GM19468 (cell line): ENCODE data around the gene ELMO1.

Experiments
- ATAC-seq: cut with Tn5 transposase; IDR thresholded peaks from one replicate; pipeline ENCODE4 v1.9.1; 2021; ENCODE audit warnings: mild to moderate bottlenecking, moderate library complexity, moderate number of reproducible peaks; ENCODE audit not compliant: unreplicated experiment; ENCODE audit errors: extremely low read depth

Gene ELMO1

DNA sequence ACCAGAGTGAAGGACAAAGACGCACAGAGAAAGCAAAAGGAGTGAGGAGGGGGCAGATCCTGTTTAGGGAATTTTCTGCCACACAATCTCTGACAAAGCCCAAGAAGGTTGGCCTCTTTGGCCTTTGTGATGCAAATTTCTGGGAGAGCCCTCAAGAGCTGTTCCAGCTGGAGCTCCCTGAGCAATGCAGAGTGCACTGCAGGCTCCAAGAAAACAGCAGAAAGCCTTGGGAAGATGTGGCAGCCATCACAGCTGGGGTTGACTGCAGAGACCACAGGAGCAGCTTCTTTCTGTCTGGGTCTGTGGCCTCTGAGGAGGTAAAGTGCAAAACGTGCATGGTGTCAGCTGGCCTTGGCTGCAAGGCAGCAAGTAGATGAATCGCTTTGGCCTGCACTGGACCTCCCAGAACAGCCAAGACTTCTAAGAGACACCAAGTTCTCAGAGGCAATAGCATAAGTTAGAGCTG lies 200.2 kb downstream of the ELMO1 start:
- no peak for ATAC-seq

DNA sequence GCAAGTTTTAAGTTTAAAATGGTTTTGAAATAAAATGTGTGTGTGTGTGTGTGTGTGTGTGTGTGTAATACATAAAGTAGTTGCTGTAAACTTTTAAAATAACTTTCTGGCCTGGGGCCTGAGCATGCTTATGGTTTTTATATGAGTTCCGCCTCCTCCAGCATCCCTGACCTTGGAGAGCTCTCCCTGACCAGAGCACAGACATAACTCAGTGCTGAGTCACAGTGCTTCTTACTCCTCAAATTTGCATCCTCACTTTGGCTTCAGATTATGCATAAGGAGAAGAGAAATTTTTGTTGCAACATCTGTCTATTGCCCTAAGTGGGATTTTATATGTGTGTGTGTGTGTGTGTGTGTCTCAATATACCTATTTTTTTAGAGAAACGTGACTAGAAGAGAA lies 200.8 kb downstream of the ELMO1 start:
- no peak for ATAC-seq

DNA sequence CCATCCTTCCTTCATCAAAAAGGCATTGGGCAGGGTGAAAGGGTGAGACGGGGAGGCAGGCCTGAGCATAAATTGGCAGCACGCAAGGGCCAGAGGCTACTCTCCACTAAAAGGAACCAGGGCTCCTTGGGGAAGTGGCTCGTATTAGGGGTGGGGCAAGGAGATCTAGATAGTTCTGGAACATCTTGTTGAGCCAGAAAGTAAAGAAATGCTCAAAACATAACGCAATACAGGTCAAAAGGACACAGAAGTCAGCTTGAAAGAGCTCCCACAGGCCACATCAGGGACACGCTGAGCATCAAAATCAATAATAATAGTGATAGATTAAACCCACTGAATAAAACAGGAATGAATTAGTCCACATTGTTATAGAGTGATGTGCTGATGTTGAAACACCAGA lies 203.1 kb downstream of the ELMO1 start:
- ATAC-seq: no peak

DNA sequence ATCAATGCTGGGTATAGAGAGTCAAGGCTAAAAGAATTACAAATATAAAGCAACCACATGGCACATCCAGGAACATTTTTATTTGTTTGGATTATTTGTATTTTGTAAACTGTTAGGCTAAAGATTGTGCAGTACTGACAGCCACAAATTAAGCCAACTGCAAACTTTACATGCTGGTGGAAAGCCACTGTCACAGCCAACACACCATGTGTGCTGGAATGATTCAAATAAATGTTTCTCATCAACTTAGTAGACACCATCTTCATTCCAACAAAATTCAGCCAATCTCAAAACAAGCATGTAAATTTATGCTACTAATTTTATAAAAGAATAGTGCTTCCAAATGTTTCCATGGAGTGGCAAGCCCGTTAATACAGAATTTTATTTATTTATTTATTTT lies 211.8 kb downstream of the ELMO1 start:
- no peak for ATAC-seq

DNA sequence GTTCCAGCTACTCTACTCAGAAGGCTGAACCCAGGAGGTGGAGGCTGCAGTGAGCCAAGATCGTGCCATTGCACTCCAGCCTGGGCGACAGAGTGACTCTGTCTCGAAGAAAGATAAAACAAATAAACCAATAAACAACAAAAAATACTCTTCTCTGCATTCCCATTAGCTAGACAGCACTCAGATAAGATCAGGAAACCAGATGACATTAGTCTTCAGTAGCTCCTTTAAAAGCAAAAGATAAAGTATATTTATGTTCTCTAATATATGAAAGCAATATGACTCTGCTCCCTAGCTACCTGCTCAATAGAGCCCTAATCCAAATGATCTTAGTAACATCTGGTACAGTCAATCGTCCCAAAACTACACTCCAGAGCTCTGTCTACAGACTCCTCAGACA lies 212.9 kb downstream of the ELMO1 start:
- ATAC-seq: no peak

DNA sequence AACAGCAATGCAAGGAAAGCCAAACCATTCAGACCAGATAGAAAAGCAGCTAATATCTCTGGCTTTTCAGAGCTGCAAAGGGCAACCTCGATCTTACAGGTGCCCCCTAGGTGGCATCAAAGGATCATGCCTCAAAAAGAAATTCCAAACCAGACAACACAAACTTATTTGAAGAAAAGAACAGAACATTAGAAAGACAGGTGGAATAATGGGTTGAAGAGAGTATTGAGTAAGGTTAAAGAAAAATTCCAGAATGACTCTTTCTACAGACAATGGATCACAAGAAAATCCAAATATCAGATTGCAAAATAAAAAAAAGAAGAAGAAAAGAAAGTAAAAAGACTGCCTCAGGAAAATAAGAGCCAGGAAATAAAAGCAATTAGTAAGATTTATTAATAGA lies 213.7 kb downstream of the ELMO1 start:
- no peak for ATAC-seq

DNA sequence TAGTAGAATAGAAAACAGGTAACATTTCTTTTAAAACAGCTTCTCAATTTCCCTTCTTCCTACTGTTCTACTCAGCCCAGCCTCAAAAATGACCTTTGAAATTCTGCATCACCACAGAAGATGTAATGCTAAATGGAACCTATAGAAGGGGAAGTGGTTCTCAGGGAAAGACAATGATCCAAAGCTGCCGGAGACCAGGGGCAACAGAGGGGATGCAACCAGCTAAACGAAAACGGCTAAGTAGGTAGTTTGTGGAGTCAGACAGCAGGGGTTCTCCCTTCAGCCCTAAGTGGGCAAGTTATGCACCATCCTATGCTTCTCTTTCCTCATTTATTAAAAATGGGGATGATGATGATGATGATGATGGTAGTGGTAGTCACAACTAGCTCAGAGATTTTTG lies 214.3 kb downstream of the ELMO1 start:
- no peak for ATAC-seq

DNA sequence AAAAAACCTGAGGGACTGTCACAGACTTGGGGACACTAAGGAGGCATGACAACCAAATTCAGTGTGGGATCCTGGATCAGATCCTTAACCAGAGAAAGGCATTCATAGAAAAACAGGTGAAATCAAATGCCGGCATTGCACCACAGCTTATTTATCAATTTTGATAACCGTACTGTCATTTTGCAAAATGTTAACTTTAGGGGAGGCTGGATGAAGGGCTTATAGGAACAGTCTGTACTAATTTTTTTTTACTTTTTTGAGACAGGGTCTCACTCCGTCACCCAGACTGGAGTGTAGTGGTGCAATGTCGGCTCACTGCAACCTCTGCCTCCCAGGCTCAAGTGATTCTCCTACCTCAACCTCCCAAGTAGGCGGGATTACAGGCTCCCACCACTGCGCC lies 217.1 kb downstream of the ELMO1 start:
- ATAC-seq: no peak

DNA sequence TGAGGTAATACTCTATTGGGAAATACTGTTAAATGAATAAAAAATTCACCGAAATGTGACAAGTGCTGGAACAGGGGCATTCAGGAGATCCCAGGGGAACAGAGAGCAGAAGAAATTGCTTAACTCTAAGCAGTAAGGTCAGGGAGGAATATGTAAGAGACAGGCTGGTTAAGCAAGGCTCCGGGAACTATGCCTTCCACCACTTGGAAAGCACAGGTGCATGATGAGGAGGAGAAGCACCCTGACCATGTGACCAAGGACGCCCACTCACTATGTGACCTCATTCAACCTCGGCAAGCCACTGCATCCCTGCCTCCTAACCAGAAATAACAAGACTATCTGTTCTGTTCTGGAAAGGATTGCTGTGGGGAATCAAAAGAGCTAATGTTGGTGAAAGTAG lies 218.4 kb downstream of the ELMO1 start:
- ATAC-seq: no peak

DNA sequence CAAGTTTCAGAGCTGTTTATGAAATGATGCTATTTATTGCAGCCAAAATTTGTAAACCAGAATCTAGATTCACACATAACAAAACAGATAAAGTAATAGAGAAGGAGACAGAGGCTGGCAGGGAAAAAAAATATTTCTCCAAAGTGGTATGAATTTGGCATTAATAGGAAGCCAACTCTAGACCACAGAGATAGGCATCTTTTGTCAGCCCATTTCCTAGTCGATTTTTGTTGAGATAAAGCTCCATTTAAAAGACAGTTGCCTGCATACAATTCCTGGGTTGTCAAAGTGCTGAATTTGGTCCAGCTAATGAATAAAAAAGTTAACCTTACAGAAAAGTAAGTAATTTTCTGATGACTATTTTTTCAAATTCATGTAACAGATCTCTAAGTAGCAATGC lies 219.3 kb downstream of the ELMO1 start:
- ATAC-seq: no peak

DNA sequence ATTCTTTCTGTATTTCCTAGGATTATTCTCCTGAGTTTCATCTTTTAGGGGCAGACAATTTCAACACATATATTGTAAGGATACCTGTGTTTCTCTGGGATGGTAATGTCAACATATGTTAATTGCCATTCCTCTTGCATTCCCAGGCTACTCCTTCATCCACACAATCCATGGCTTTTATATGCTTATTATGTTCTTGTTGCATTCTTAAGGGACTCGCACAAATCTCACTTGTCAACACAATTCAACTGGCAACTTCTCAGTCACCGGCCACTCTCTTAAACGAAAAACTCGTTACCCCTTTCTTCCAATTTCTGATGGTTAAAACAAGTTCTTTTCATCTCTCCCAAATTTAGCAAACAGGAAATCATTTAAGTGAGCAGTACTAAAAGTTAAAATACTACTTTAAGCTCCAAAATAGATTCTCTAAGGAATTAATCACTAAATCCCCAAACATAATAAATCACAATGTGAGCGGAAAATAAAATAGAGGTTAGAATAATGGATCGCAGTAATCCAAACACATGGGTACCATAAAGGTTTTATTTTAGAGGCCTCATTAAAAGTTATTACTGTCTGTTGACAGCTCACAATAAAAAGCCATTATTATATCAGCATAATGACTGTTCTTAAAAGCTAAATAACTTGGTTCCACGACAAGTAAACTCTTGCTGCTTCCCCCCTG lies 223.2 kb downstream of the ELMO1 start:
- no peak for ATAC-seq

DNA sequence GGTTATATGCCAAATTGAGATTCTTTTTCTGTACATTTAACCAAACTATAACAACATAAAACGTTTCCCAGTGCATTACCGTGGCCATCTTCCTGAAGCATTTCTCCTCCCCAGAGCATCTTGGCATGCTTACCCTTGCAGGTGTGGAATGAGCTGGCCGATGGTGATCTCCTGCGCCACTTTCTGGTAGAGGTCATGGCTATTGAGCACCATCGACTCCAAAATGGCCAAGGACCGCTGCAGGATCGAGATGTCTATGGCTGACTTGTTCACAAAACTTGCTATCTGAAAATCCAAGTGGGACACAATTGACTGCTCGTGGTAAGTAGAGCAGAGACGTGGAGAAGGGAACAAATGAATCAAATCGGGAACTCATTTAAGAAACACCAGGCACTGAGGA lies 223.9 kb downstream of the ELMO1 start:
- no peak for ATAC-seq

DNA sequence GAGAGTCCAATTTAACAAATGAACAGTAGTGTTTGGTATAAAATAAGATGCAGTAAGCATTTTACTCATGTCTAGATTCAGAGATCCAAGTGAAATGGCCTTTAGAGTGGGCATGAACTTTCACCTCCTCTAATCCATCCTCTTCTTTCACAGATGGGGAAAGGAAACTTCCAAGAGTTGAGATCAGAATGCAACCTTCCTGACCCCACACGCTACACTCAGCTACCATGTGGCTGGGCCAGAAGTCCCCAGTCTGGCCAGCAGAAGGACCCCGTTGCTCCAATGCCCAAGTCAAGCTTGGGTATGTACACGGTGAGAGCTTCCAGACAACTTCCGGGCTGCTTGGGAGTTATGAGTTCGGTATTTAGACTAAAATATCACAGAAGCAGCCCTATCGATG lies 228.0 kb downstream of the ELMO1 start:
- no peak for ATAC-seq

DNA sequence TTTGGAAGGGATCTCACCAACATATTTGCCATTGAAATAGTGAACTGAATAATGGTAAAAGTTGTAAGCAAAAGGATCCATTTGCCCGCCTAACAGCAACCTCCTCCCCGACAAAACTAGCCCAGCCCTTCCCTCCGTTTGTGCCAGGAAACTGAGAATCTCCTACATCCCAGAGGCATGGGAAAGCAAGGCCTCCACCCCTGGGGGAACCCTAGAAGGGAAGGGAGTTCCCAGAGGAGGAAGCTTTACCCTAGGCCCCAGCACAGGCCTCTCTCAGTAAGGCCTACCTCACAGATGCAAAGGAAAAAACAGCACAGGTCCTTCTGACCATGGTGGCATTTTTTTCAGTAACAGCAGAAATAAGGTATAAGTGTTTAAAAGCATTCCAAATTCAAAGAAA lies 229.7 kb downstream of the ELMO1 start:
- ATAC-seq: no peak

DNA sequence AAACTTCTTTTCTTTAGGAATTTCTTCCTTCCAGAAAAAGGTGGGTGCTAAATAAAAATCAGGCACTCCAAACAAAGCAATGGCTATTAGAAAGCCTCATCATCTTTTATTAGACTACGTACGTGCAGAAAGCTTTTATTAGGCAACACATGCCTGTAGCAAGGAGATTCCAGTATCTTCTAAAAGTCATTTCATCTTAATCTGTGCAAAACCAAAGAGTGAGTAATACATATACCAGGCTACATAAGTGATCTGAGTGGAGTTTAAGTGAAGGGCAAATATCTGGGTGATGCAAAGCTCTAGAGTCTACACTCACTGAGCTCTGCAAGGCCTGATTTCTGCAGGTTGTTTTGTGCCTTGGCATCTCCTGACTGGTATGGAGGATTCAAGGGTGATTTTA lies 231.7 kb downstream of the ELMO1 start:
- no peak for ATAC-seq

DNA sequence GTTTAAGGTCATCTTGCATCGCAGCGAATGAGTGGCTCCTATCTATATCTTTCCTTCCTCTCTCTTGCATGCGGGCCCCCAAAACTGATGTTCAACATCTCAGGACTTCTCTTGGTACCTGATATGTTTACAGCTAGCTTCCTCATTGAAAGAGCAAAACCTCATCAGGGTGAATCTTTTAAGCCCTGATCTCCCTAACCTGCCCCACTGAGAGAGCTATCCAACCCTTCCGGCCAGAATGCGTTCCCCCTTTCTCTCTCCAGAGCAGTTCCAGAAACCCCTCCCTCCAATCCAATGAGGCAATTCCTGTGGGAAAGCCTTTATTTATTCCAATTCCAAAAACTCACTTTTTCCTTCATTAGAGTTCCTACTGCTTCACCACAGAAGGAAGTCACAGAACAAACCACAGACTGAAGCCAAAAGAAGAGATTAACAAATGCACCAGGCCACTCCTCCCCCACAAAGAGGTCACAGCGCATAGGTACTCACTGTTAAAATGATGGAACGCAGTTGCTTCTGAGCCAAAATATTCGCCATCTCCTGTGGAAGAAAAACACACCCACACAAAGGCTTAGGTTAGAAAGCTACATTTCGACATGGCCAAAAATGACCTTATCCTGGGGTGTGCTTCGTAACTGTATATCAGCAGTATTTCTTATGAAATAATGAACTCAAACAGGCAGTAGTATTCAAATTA lies 232.4 kb downstream of the ELMO1 start:
- no peak for ATAC-seq

DNA sequence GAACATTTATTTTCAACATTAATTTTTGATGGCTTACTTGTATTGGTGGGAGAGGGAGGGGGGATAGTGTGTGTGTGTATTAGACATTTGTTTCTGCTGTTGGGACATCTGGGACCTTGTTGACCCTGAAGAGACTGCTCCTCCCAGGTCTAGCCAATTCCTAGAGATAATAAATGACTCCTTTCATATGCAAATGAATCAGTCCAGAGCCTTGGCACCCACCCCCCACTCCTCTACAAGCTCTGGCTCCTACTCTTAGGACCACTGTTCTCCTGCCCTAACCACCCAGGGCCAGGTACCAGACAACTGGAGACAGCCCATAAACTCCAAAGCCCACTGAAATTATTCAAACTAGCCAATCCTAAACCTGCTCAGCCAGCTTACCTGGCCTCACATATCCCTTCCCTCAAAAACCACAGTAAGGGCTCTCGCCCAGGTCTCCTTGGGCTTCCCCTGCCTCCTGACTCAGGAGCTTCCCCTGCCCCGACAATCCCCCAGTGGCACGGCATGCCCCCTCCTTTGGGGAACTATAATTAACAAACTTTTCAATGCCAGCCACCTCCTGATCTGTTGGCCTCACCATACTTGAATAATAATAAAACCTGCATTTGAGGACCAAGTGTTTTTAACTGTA lies 233.3 kb downstream of the ELMO1 start:
- ATAC-seq: no peak

DNA sequence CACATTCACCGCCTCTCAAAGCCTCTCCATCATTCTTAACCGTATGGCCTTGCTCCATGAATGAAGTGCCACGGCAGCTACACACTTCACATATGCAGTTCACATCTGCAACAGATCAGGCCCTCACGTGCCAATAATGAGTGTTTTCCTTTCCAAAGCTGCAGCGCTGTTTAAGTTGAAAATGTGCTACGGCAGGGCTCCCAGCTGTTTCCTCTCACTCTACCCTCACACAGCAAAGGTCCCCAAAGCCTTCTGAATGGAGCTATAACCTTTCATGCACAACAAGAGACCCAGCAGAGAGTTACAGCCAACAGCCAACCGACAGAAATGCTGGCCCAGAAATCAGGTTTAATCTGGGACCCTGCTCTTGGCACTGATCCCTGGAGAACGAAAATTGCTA lies 236.1 kb downstream of the ELMO1 start:
- ATAC-seq: no peak

DNA sequence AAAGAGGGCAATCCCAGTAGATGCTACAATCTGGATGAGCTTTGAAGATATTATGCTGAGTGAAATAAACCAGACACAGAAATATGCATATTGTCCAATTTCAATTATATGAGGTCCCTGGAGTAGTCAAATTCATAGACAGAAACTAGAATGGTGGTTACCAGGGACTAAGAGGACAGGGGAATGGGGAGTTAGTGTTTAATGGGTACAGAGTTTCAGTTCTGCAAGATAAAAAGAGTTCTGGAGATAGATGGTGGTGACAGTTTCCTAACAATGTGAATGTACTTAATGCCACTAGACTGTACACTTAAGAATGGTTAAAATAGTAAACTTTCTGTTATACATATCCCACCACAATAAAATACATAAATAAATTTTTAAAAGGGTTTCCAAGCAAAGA lies 236.6 kb downstream of the ELMO1 start:
- no peak for ATAC-seq

DNA sequence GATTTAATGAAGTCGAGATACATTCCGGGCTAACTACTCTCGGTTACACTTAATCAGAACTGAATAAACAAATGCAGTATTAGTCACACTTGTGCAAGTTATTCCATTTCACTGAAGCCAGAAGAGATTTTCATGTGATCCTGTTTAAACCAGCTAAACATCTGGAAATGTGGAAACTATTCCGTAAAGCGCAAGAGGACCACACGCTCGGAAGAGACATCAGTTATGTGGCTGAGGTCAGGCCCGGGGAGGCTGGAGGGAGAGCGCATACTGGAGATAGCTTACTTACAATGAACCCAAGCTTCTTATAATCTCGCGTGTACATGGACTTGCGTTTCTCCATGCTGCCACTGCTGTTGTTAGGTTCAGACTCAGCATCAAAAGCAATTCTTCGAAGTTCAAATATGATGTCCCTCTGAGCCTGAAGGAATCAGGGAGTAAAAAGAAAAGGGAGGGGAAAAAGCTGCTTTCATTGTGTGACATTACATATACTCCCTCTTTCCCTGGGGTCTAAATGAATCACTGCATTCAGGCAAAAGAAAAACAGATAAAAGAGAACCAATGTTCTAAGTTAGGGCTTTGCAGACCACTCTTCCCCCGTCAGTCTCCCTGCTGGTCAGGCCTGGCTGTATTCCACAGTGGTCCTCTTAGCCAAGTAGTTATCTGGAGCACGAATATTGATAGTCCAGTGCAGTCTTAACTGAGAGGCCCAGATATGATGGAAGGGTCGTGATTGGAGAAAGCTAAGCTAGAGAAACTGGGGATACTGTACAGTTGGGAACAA lies 237.4 kb downstream of the ELMO1 start:
- no peak for ATAC-seq

DNA sequence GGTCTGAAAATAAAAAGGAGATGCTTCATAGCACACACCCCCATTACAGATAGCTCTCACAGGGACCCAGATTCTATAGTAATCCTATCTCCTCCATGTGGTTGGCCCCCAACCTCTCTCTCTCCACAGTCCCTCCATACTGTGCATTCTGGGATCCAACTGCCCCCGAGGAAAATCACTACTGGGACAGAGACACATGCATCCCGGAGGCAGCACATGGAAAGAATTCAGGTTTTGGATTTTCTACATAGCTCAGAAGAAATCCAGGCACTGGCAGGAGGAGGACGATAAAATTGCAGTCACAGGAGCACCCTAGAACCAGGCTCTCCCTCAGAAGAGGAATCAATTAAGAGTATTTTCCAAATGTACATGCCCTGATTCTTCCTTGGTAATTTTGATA lies 239.5 kb downstream of the ELMO1 start:
- ATAC-seq: no peak
